ENCODE data around the gene FAM8A1. TPM values are rescaled to one million over a fixed set of nuclear protein-coding genes. Genes with fewer than 3 reads are reported as not detected.

FAM8A1 gene
- polyA plus RNA-seq, 1 of the 3 experiments (the other 2 are of a cell fraction): 5.0 TPM

DNA sequence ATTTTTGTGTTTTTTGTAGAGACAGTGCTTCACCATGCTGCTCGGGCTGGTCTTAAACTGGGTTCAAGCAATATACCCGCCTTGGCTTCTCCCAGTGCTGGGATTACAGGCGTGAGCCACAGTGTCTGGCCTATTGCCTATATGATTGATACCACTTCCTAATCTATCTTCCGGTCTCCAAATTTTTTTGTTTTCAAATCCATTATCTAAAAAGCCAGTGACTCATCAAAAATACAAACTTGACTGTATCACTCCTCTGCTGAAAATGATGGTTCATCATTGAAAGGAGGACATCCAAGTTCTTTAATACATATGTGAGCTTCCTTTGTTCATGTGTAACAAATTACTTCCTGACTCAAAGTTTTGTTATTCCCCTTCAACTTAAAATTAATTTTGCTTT is 35.5 kb downstream of the FAM8A1 start (continued):
- TF ChIP-seq ZBTB33 (IDR thresholded peaks at IDR 0.05; ENCODE audit: borderline replicate concordance, low read depth): no peak

DNA sequence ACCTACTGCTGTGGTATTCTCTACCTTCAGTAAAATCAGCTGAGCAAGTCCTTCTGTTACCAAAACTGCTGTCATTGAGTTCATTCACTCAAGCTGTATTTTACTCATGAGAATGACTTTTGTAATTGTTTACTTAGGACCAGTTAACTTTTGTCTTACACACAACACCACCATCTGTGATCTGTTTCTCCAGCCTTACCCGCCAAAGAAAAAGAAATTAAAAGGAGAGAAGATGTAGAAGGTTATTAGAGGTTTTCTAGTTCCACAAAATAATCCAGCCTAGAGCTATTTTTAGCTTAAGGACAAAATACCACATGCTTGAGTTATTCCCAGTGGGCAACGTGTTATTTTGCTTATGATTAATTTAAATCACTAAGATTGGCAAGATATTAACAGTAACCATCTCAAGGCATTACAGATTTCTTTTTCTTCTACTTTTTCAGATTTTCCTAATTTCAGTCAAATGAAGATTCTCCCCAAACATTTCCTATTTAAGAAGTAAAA is 38.2 kb downstream of the FAM8A1 start:
- WGBS (ENCODE audit: low lambda C conversion rate): 77% methylated on average over 2 of the region's 2 CpGs
- Histone ChIP-seq H3K79me2 (ENCODE audit: insufficient read depth) (peaks cover 49% of the 10 kb centered on the region; the same call in 1 of the 2 replicates), H3K4me3 (ENCODE audit: low read depth in 2 of 2, low read length in 1 of 2) (no peak overlapping the region), H3K9ac (no peak overlapping the region), H3K4me2 (no peak overlapping the region), H3K36me3 (replicated peaks in 1 of 2; ENCODE audit: control insufficient read depth in 1 of 2, insufficient read depth in 2 of 2, low read length in 1 of 2) (peaks cover 49 to 76% of the 10 kb centered on the region in 2 experiments), H3K9me3 (no peaks in the 10 kb centered on the region), H2AFZ (ENCODE audit: low read depth) (no peak overlapping the region), H4K20me1 (ENCODE audit: insufficient read depth) (peaks cover 7% of the 10 kb centered on the region; the same call in 1 of the 2 replicates), H3F3A (replicated peaks; ENCODE audit: insufficient read depth) (peaks cover 10% of the 10 kb centered on the region), H3K4me1 (ENCODE audit: control insufficient read depth in 1 of 2, insufficient read depth in 2 of 2, low read depth in 1 of 2, low read length in 1 of 2) (peaks cover 0 to 6% of the 10 kb centered on the region in 2 experiments; a peak in 1 of 4 replicates), H3K27me3 (ENCODE audit: insufficient read depth) (no peaks in the 10 kb centered on the region), H3K9me2 (peaks cover 2% of the 10 kb centered on the region; the same call in 1 of the 2 replicates), H3K27ac (ENCODE audit: low read depth in 2 of 2, low read length in 1 of 2) (no peak overlapping the region)
- DNase-seq: no peak
- TF ChIP-seq GABPA (IDR thresholded peaks at IDR 0.05; ENCODE audit: low read depth): no peak
- no peak for TF ChIP-seq NRF1 (IDR thresholded peaks at IDR 0.05; ENCODE audit: low read depth, low read length)
- TF ChIP-seq SIN3A (IDR thresholded peaks at IDR 0.05; ENCODE audit: borderline replicate concordance, low read depth, low read length): no peak
- TF ChIP-seq PBX3 (IDR thresholded peaks at IDR 0.05): no peak
- TF ChIP-seq, protein P1, sequence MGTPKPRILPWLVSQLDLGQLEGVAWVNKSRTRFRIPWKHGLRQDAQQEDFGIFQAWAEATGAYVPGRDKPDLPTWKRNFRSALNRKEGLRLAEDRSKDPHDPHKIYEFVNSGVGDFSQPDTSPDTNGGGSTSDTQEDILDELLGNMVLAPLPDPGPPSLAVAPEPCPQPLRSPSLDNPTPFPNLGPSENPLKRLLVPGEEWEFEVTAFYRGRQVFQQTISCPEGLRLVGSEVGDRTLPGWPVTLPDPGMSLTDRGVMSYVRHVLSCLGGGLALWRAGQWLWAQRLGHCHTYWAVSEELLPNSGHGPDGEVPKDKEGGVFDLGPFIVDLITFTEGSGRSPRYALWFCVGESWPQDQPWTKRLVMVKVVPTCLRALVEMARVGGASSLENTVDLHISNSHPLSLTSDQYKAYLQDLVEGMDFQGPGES (IDR thresholded peaks at IDR 0.05; ENCODE audit: low read depth, low read length): no peak
- TF ChIP-seq MAX (IDR thresholded peaks at IDR 0.05; ENCODE audit: low read depth): no peak
- TF ChIP-seq, protein P2, sequence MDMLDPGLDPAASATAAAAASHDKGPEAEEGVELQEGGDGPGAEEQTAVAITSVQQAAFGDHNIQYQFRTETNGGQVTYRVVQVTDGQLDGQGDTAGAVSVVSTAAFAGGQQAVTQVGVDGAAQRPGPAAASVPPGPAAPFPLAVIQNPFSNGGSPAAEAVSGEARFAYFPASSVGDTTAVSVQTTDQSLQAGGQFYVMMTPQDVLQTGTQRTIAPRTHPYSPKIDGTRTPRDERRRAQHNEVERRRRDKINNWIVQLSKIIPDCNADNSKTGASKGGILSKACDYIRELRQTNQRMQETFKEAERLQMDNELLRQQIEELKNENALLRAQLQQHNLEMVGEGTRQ (IDR thresholded peaks at IDR 0.05; ENCODE audit: borderline replicate concordance, low read depth, low read length): no peak
- no peak for TF ChIP-seq RXRA (IDR thresholded peaks at IDR 0.05; ENCODE audit: borderline replicate concordance, low read depth)
- ChIA-PET CTCF (interaction anchor here (1.8 to 4.3 kb wide), 2 partner anchors 12 kb away, joined by 4 to 16 read pairs; no protein-coding TSS in a partner anchor), POLR2A (no interaction called here)

Data from SK-N-SH (cell line).